Tongue (tissue), 2 donors: ENCODE data around the gene RTL5. TPM values are rescaled to one million over a fixed set of nuclear protein-coding genes. Genes with fewer than 3 reads are reported as not detected.
"Not testable (repeated sequence)": the region's sequence is repeated elsewhere in the genome, so short reads cannot be mapped to it uniquely, and the experiment has no call there.

Experiments
- DNase-seq: peaks from one replicate; pipeline ENCODE4 v3.0.0-alpha.2; 2015
- total RNA-seq: library from RNA; depleted of rRNA; stranded (reverse); fragments of >200 nt; gene quantifications from one replicate; pipeline ENCODE4 v1.2.3, GENCODE V29; 2014

RTL5 gene
- 7.3 TPM for total RNA-seq

DNA sequence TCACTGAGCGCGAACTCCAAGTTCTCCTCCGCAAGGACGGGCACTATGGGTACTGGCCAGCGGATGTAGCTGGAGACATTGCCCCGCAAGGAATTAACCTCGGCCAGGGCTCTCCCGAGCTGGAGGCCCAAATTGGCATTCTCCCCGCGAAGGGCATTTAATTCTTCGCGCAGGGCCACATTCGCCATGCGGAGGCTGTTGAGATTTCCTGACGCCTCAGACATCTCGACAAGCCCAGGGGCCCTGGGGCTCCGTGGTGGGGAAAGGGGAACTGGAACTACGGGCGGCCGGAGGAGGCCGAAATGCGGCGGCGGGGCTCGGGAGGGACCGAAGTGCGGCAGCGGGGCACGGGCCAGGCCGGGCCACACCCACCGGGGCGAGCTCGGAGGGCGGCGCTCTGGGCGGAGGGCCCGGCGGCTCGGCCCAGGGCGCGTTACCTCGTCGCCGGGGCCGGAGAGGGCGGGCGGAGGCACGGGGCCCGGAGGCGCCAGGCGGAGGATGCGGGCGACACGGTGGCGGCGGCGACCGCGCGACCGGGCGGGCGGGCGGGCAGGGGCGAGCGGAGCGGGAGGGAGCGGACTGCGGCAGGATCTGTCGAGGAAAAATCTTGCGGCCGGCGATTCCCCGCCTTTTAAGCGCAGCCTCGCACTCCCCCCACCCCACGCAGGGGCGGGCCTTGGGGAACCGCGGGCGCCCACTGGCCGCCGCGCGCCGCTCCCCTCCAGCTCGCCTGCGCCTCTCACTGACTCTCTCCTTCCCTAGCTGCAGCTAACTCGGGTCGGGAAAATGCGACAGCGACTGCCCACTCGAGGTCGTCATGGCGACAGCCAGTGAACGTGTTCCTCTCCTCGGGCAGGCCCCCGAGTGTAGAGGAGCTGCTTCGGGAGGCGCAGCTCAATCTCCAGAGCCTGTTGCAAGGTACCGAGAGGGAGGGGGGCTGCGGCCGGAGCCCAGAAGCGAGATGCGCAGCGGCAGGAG, at the start of gene RTL5:
Gene RTL5, minus strand, starts transcription at position 599 of the 978 bp plus-strand sequence.
- peak; percentile 94 for DNase-seq

DNA sequence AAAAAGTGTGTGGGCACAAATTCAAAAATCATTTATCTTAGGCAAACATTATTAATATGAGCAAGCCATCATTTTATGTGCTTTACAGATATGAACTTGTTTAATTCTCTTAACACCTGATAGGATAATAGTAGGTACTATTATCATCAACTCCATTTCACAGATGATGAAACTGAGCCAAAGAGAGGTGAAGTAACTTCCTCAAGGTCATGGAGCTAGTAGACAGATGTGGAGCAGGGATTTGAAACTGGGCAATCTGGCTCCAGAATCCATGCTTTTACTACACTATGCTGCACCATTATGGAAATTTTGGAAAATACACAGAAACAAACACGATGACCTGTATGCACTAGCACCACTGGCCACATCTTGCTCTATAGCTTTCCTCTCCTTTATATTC, 48.8 kb upstream of the RTL5 start:
- peak; percentile 4 for DNase-seq

DNA sequence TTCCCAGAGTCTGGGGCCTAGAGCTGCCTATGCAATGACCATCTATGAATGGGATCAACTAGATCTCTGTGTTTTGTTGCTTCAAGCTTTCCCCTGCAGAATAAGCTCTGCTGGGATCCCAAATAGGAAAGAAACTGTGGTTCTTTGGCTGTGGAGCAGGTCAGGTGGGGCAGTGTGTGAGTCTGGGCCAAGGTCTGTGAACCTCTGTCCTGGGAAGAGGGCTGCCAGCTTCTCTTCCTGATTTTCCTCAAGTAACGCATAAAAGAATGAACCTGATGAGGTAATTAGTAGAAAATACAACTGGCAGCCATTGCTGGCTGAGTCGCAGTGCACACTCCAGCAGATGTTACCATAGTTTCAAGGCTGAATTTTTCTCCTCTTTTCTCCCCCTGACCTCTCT, 45.3 kb upstream of the RTL5 start:
- peak; percentile 50 for DNase-seq

DNA sequence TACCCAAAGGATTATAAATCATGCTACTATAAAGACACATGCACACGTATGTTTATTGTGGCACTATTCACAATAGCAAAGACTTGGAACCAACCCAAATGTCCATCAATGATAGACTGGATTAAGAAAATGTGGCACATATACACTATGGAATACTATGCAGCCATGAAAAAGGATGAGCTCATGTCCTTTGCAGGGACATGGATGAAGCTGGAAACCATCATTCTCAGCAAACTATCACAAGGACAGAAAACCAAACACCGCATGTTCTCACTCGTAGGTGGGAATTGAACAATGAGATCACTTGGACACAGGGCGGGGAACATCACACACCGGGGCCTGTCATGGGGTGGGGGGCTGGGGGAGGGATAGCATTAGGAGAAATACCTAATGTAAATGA, 44.6 kb upstream of the RTL5 start:
- DNase-seq, result not testable (repeated sequence)

DNA sequence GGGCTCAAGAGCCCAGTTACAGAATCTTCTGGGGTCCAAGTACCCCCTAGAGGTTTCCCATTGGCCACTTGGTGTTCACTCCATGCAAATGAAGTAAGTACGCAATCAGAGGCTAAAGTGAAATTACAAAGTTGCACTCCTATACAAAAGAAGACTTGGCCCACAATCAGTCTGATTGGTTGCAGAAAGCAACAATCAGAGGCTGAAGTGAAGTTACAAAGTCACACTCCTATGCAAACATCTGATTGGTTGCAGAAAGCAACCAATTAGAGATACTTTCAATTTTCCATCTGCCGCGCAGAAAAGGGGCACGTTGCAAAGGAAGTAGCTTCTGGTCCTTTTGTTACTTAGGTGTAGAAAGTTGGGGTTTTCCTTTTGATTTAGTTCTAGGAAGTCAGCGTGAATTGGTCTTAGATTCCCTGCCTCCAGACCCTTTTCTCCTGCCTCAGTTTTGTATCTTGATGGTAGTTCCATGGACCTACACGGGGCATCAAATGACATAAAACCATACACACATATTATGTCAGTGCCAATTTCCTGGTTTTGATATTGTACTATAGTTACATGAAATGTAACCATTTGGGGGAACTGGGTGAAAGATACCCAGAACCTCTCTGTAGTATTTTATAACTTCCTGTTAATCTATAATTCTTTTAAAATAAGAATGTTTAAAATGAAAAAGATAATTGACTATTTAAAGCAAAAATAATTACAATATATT, 37.5 kb upstream of the RTL5 start:
- DNase-seq, result no peak

DNA sequence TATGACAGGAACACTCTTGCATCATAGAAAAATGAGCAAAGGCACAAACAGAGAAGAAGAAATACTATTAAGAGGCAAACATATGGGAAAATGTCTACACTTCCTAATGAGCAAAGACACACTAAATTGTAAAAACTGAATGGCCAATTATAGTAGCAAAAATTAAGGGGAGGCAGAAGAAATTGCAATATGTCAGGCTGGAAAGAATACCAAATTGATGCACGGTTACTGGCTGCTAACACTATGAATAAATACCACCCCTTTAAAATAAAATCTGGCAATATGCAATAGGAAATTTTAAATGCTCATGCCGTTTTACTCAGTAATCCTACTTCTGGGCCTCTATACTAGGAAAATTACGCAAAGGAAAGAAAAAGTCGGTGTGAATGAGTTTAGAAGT, 33.8 kb upstream of the RTL5 start:
- no peak for DNase-seq

DNA sequence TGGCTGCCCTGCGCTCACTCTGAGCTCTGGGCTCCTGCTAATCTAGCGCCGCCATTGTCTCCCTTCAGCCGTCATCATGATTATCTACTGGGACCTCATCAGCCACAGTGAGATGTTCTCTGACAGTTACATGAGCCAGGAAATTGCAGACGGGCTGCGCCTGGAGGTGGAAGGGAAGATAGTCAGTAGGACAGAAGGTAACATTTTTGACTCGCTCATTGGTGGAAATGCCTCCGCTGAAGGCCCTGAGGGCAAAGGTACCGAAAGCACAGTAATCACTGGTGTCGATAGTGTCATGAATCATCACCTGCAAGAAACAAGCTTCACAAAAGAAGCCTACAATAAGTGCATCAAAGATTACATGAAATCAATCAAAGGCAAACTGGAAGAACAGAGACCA, 28.1 kb upstream of the RTL5 start:
- no peak for DNase-seq

DNA sequence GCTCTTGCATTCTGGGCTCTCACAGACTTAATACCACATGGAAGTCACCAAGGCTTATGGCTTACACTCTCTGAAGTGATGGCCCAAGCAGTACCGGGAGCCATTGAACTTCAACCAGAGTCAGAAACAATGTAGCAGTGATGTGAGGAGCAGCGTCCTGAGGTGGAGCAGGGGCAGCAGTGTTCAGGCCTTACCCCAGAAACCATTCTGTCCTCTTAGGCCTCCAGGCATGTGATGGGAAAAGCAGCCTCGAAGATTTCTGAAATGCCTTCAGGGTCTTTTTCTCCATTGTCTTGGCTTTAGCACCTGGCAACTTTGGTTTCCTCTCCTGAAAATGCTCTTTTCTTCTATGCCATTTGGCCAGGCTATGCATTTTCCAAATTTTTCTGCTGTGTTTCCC, 27.1 kb upstream of the RTL5 start:
- no peak for DNase-seq

DNA sequence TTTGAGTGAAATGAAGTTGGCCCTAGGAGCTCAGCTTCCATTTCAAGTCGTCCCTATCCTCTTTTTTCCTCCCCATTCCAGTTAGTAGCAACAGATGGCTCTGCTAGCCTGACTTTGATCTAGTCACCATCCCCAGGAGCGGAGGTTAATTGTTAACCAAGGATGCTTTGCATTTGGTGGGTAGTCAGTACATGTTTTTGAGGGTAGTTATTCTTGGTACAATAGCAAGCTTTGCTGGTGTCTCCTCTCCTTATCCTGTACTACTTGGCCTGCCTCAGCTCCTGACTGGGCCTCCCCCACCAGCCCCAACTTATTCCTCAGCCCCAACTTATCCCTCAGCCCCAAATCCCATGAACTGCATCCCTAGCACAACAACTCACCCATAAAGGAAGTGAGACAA, 14.8 kb upstream of the RTL5 start:
- DNase-seq, result no peak

DNA sequence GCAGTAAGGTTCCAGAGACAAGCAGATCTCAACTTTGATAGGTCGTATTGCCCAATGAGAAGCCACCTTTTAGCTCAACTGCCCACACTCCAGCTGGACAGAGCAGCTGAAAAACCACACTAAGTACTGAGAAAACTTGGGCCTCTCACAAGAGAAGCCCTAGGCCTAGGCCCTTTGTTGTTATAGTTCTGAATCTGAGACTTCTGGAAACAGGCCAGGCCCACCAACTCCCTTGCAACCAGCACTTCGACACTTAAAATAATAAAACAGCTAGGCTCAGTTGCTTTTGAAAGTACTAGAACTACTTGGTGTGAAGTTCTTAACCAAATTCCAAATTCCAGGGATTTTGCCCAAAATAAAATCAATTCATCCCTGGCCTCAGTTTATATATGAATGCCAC, 13.5 kb upstream of the RTL5 start:
- DNase-seq, result no peak

DNA sequence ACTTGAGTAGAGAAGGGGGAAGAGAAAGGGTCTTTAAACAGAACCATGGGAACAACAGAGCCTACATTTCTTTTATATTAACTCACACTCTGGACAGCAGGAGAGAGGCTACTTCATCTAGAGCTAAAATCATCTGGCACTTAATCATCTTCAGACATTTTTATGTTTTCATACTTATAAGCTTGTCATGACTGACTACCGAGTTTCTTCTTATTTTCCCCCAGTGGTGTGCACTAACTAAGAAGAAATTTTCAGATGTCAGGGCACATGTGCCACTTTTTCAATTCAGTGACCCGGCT, 11.8 kb upstream of the RTL5 start:
- no peak for DNase-seq

DNA sequence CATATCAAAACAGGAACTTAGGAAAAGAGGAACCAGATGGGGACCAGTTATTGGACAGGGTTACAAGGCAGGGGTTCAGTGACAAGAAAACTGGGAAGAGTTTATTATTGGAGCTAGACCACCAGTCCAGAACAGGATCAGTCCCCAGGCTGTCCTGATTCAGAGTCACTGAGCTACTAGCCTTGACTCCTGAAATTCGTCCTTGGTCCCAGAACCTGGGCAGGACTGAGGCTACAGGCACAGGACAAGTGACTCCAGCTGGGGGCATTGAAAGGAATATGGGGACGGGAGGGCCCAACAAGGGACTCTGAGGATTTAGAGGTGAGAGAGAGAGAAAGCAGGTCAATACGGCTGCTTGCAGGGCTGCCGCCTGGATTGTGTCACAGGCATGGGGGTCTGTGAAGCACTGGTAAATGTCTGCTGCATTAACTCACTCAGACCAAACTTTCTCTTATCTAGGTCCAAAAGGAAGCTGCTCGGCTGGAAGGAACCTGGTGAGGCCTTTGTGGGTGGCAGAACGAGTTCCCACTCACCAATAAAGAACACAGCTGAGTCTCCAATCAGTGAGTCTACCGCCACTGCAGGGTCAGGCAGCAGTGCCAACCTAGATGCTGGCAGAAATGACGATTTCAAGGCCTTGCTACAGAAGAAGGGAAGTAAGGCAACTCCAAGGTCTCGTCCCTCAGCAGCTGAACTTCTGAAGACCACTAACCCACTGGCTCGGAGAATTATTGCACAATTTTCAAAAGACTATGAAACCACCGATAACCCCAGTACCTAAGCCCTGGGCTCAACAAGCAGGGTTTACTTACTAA, 11.3 kb upstream of the RTL5 start:
- DNase-seq, result no peak

DNA sequence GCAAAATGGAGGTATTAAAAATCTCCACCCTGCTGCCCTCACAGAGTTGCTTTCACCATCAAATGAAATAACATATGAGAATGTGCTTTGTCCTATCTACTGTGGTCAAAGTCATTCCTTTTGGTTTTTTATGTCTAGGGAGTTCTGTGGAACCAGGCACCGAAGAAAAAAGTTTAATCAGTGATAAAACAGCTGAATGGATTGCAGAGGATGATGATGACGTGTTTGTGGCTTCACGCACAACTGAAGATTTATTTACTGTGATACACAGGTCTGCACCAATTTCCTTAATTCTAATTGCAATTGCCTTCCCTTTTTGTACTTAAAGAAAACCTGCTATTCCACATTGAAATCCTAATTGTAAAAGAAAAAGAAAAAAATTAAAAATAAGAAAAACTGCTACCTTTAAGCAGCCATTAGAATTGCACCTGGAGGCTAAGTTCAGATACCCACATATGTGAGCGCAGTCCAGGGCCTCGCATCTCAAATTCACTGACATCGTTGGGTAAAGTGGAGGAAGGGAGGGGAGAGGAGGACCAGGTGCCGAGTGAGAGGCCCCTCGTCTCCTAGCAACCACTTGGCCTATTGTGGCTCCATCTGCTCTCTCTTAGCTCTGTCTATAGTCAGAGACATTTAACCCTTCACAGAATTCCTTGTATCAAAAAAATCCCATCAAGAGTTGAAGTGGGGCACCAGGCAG, 10.5 kb upstream of the RTL5 start:
- peak; percentile 91 for DNase-seq

DNA sequence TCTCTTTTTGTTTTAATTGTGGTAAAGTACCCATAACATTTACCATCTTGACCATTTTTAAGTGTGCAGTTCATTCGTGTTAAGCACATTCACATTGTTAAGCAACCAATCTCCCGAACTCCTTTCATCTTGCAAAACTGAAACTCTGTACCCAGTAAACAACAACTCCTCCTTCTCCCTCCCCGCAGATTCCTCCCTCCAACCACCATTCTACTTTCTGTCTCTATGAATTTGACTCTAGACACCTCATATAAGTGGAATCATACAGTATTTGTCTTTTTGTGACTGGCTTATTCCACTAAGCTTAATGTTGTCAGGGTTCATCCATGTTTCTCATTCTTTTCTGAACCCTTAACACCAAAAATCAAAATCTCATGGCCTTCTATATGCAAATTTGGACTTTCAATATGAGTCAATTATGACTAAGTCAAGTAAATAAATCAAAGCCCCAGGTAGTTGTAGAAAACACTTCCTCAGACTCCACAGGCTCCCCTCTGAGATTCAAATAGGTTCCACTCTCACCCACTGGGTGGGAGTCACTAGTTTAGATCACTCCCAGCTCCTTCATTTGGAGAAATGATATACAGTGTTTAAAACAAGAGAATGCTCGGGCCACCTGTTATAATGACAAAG, 9.8 kb upstream of the RTL5 start:
- no peak for DNase-seq

DNA sequence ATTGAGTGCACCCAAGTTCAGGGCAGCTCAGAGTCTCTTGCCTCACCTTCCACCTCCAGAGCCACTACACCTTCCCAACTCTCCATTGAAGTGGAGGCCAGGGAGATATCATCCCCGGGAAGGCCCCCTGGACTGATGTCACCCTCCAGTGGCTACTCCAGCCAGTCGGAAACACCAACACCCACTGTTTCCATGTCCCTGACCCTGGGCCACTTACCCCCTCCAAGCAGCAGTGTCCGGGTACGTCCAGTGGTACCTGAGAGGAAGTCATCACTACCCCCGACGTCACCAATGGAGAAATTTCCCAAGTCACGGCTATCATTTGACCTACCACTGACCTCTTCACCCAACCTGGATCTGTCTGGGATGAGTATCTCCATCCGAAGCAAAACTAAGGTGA, 7.8 kb upstream of the RTL5 start:
- no peak for DNase-seq

DNA sequence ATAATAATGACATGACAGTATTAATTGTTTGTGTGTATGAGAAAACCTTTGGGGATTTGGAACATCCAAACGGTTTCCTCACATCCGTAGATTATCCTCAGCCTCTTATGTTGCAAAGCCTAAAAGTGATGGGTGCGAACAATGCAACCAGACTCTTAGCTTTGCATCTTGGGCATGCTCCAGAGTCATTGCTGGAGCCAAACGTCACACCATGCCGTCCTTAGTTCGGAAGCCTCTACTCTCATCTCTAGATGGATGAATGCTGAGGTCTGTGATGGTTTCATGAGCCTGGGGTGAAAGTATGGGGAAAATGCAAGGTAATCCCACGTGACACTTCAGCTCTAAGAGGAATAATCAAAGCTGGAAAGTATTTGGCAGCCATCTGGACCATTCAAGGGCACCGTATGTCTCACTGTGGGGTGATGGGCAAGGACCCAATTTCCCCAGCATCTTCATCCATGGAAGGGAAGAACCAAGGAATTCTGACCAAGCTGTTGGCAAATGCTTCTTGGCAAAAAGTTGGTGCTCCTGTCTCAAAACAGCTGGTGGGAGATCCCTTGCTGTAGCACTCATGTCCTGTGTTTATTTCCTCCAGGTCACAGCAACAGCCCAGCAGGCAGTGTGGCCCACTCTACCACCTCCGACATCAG, 6.3 kb upstream of the RTL5 start:
- DNase-seq, result no peak

DNA sequence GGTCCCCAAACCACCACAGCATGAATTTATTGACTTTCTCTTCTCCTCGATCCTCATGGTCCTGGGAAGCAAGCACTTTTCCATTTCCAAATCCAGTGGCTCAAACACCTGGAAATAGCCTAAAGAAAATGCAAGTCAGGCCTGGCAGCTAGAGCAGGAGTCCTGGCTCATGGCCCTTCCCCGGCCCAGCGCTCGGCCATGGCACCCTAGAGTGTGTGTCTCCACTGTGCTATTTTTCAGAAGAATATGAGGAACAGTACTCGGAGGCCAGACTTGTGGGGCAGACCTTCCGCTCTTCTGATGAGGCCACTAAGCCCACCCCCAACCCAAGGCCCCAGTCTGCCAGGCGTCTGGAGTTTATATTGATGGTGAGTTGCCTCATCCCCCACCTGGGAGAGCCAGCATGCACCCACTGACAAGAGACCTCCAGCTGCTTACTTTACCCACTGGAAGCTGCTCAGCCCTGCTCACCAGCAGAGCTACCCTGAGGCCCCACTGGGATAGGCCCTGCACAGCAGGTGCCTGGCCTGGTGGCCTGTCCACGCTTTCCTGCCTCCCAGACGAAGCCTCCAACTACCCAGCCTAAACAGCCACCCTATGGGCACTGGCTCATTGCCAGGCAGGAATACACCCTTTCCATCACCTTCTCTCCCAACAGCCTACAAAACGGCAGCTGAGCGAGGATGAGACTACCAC, 2.3 kb upstream of the RTL5 start:
- no peak for DNase-seq

DNA sequence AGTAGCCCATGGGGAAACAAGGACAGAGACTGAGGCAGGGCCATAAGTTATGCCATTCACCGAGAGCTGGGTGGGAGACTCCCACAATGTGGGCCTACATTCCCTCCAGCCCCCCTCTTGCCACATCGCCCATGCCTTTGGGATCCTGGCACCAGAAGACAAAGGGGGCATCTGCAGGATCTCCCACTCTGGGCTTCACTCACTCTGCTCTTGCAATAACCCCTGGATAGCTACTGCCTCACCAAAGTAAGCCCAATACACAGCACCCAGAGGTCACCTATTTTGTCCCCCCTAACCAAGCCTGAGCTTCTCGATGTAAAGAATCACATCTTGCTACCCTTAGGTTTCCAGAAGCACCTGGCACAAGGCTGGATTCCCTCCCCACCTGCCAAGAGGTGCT, 741 bp upstream of the RTL5 start:
- no peak for DNase-seq

DNA sequence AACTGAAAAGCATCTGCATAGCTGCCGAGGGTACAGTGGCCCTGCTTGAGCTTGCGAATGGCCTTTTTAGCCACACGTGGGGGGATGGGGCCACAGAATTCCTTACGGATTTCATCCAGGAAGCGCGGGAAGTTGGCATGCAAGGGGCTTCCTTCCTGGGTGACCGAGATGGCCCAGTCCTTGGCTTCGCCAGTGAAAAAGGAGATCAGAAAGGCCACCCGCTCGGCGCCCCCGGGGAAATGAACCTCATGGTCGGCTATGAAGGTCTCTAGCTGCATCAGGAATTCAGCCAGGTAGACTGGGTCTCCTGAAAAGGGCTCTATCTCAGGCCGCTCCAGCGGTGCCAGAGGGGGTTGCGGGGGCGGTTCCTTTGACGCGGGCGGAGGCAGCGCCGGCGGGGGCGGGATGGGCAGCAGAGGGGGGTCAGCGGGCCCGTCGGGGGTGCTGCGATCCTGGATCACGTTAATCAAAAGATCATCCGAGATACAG, 909 bp downstream of the RTL5 start:
- no peak for DNase-seq

DNA sequence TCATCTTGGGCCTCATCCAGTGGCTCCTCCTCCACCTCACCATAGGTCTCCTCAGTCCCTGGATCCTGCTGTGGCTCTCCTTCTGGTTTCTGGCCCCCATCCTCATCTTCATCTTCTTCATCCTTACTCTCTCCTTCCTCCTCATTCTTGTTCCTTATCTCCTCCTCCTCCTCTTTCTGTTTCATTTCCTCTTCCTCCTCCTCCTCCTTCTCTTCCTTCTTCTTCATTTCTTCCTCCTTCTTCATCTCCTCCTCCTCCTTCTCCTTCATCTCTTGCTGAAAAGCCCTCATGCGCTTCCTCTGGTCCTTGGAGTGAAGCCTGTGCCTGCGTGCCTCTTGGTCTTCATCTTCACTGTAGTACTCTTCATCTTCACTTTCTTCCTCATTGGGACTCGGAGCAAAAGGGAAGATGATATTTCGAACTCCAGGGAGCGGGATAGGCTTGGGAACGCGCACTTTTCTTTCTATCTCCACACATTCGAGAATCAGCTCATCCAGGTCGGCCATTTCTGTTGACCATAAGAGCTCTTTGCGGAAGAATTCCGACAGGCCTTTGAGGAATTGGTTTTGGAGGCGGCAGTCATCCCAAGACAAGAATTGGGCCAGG, 1.5 kb downstream of the RTL5 start:
- no peak for DNase-seq
